K562 (cell line): ENCODE results near the gene TIGD1. TPM values are rescaled to one million over a fixed set of nuclear protein-coding genes. Genes with fewer than 3 reads are reported as not detected.

Source experiments
- ATAC-seq: fragments of 200-7000 bp; cut with Tn5 transposase; 3 replicates; pipeline ENCODE4 v1.9.1; 2020; ENCODE audit warnings: moderate library complexity
- BruUV-seq: library from RNA; stranded (reverse); fragments of 400-500 nt; replicated peaks from 2 replicates; lab custom pipeline; 2021; lab: Mats Ljungman, UMichigan
- CTCF ChIA-PET: fragments of 300-600 bp; formaldehyde crosslinking; extraction: SDS; loops from one replicate; lab custom pipeline; 2021; ENCODE audit warnings: low intra/inter-chr PET ratio; lab: Yijun Ruan, JAX
- POLR2A ChIA-PET: fragments of 300-600, 350-650 bp; sonication (Branson Sonifier 250); formaldehyde crosslinking; extraction: SDS; loops from one replicate; lab custom pipeline; 2021; ENCODE audit warnings: antibody characterized with exemption, inconsistent platforms; lab: Yijun Ruan, JAX
- DNase-seq, 4 experiments: peaks; one replicate each; pipeline versions ENCODE4 v3.0.0 to v3.0.0-alpha.2; 2011 to 2018; ENCODE audit warnings: low spot score in 3 of 4, mixed read lengths in 3 of 4; ENCODE audit errors: extremely low read depth in 1 of 4
- FAIRE-seq: peaks from 2 replicates; lab custom pipeline; 2011; peaks lifted over from hg19 to GRCh38; lab: Jason Lieb, UNC
- H2AFZ ChIP-seq: 2 replicates; pipeline ENCODE4 v1.6.0; 2011; ENCODE audit warnings: low read depth, low read length, control low read depth, inconsistent platforms
- H3K27ac ChIP-seq: fragments of 200-600 bp; 3 replicates; pipeline ENCODE4 v1.8.0; 2011; ENCODE audit warnings: low read depth, mild to moderate bottlenecking, control low read depth, inconsistent platforms, low read length, moderate library complexity, mixed read lengths; ENCODE audit errors: extremely low read depth
- H3K27me3 ChIP-seq, 2 experiments: fragments of 300-600 bp in 1 of 2; 2 replicates in 1 of 2; 3 replicates in 1 of 2; pipeline versions ENCODE4 v1.6.0 to v1.8.0; 2011; ENCODE audit warnings: inconsistent platforms in 2 of 2, low read length in 2 of 2, mild to moderate bottlenecking in 1 of 2, mixed read lengths in 1 of 2, moderate library complexity in 1 of 2; ENCODE audit not compliant: control insufficient read depth in 2 of 2, insufficient read depth in 2 of 2
- H3K36me3 ChIP-seq: fragments of 300-600 bp; 3 replicates; pipeline ENCODE4 v1.8.0; 2011; ENCODE audit warnings: mild to moderate bottlenecking, low read length, inconsistent platforms; ENCODE audit not compliant: control insufficient read depth, insufficient read depth
- H3K4me1 ChIP-seq, 2 experiments: fragments of 200-600 bp in 1 of 2; replicated peaks in 1 of 2; 2 replicates in 1 of 2; 3 replicates in 1 of 2; pipeline versions ENCODE4 v1.5.1 to v1.8.0; 2011; ENCODE audit warnings: inconsistent platforms in 2 of 2, low read length in 2 of 2, mild to moderate bottlenecking in 1 of 2, mixed read lengths in 1 of 2, moderate library complexity in 1 of 2; ENCODE audit not compliant: control insufficient read depth in 2 of 2, insufficient read depth in 2 of 2
- H3K4me2 ChIP-seq: 2 replicates; pipeline ENCODE4 v1.6.1; 2011; ENCODE audit warnings: low read length, control low read depth, inconsistent platforms, mixed read lengths; ENCODE audit not compliant: insufficient read depth
- H3K4me3 ChIP-seq: fragments of 200-600 bp; sonication (generic), shearing (Covaris generic); 2 replicates; pipeline ENCODE4 v1.5.1; 2016; ENCODE audit warnings: control low read depth, inconsistent platforms
- H3K79me2 ChIP-seq: fragments of 200-600 bp; 3 replicates; pipeline ENCODE4 v1.8.0; 2011; ENCODE audit warnings: low read length, inconsistent platforms; ENCODE audit not compliant: control insufficient read depth, insufficient read depth
- H3K9ac ChIP-seq, 2 experiments: 2 replicates each; pipeline versions ENCODE4 v1.6.0 to v1.6.1; 2011; ENCODE audit warnings: low read depth in 2 of 2, low read length in 2 of 2, control low read depth in 1 of 2, inconsistent platforms in 1 of 2, mild to moderate bottlenecking in 1 of 2, mixed read lengths in 1 of 2; ENCODE audit not compliant: insufficient read depth in 1 of 2
- H3K9me1 ChIP-seq: one replicate; pipeline ENCODE4 v1.6.0; 2011; ENCODE audit warnings: inconsistent platforms, mild to moderate bottlenecking, low read length, moderate library complexity; ENCODE audit not compliant: control insufficient read depth, insufficient read depth
- H3K9me3 ChIP-seq: replicated peaks from 2 replicates; pipeline ENCODE4 v1.5.1; 2011; ENCODE audit warnings: low read depth, low read length, inconsistent platforms; ENCODE audit not compliant: control insufficient read depth, insufficient read depth
- H4K20me1 ChIP-seq: replicated peaks from 2 replicates; pipeline ENCODE4 v1.6.1; 2011; ENCODE audit warnings: low read length, inconsistent platforms, mixed read lengths; ENCODE audit not compliant: control insufficient read depth, insufficient read depth
- DDX20 ChIP-seq: fragments of 450-650 bp; IDR thresholded peaks from 2 replicates; pipeline ENCODE4 v1.6.1; 2016; ENCODE audit warnings: missing genetic modification characterization, low read depth, mild to moderate bottlenecking, missing compliant biosample characterization, moderate library complexity
- MLX ChIP-seq, 2 experiments: fragments of 450-650 bp in 1 of 2; sonication (generic) in 1 of 2; formaldehyde crosslinking; conservative IDR thresholded peaks; 2 replicates each; pipeline versions ENCODE4 v1.4.0 to v1.8.1; 2020 to 2022; ENCODE audit warnings: mild to moderate bottlenecking in 1 of 2, missing genetic modification reagents in 1 of 2
- PURB ChIP-seq: sonication (generic); formaldehyde crosslinking; IDR thresholded peaks from 2 replicates; pipeline ENCODE4 v1.9.0; 2021; ENCODE audit warnings: low read depth, mild to moderate bottlenecking, missing genetic modification reagents
- YY1 ChIP-seq, 3 experiments: IDR thresholded peaks; 2 replicates each; pipeline ENCODE4 v1.6.1; 2011; ENCODE audit warnings: low read length in 2 of 3, mild to moderate bottlenecking in 2 of 3, moderate library complexity in 2 of 3, borderline replicate concordance in 1 of 3, control low read depth in 1 of 3, low read depth in 1 of 3; ENCODE audit not compliant: insufficient read depth in 3 of 3, insufficient replicate concordance in 2 of 3, control insufficient read depth in 1 of 3, insufficient read length in 1 of 3; ENCODE audit errors: extremely low read depth in 1 of 3
- ZBTB8A ChIP-seq: fragments of 450-650 bp; IDR thresholded peaks from 2 replicates; pipeline ENCODE4 v1.6.1; 2018; ENCODE audit warnings: mild to moderate bottlenecking, moderate library complexity; ENCODE audit not compliant: partially characterized antibody
- ZBTB9 ChIP-seq: fragments of 450-650 bp; formaldehyde crosslinking; IDR thresholded peaks from 2 replicates; pipeline ENCODE4 v1.4.0; 2020; ENCODE audit warnings: mild to moderate bottlenecking, moderate library complexity
- ZNF830 ChIP-seq: fragments of 250-450 bp; sonication (Bioruptor Pico); IDR thresholded peaks from 2 replicates; pipeline ENCODE4 v1.5.0; 2021; ENCODE audit warnings: mild to moderate bottlenecking
- WGBS: fragments of 100-300 bp; shearing (Covaris generic); methylation state at CpG from one replicate; pipeline ENCODE4 v1.1.6; 2016; ENCODE audit warnings: low coverage, mixed read lengths; ENCODE audit not compliant: insufficient coverage; ENCODE audit errors: missing lambda C conversion rate; 5-methylcytosine and 5-hydroxymethylcytosine counted together
- in situ Hi-C: fragments of 300-500 bp; cut with MboI; formaldehyde crosslinking; loops from 4 replicates; pipeline ENCODE4 v1.15.0; 2018; ENCODE audit warnings: inconsistent platforms, mixed read lengths
- intact Hi-C: fragments of 100-400 bp; cut with micrococcal nuclease; formaldehyde crosslinking; loops from 2 replicates; pipeline ENCODE4 v1.14.2; 2022
- polyA plus RNA-seq, 8 experiments: library from polyadenylated mRNA; depleted of rRNA in 4 of 8; stranded (reverse) in 5 of 8; unstranded in 3 of 8; fragments of >200 nt; fragmentation: Nextera tagmentation in 2 of 8; fragmentation: Illumina TruSeq in 1 of 8; extraction: Ambion mirVana in 2 of 8; extraction: Trizol in 1 of 8; gene quantifications; 2 replicates each; pipeline versions ENCODE4 v1.2.1 to v1.2.3, GENCODE V29; 2011 to 2014; ENCODE audit warnings: inconsistent platforms in 1 of 8, missing spikeins in 1 of 8
- total RNA-seq, 7 experiments: library from RNA; depleted of rRNA in 6 of 7; stranded (reverse); fragments of >200 nt in 6 of 7; fragmentation: Illumina TruSeq in 2 of 7; extraction: Trizol in 2 of 7; gene quantifications; 2 replicates each; pipeline versions ENCODE4 v1.2.1 to v1.2.3, GENCODE V29; 2011 to 2021; ENCODE audit warnings: low replicate concordance in 1 of 7
- TF ChIP-seq, protein P1 (sequence below): fragments of 250-450 bp; sonication (Bioruptor Pico); IDR thresholded peaks from 2 replicates; pipeline ENCODE4 v1.8.0; 2021; ENCODE audit warnings: moderate library complexity, mild to moderate bottlenecking, inconsistent platforms

TIGD1 gene
- total and polyA plus RNA-seq, 9 of the 15 experiments (the other 6 are each of a cell fraction or from before 2014, with no cell fraction given): 2.0 to 10.1 (median 6.6) TPM

- Histone ChIP-seq H3K4me2 (no peak within 1 kb of the TSS), H3K4me3 (no peak within 1 kb of the TSS), H3K9ac (no peak within 1 kb of the TSS), H3K79me2 (no peaks in the 10 kb centered on the region), H2AFZ (no peak within 1 kb of the TSS), H3K9me1 (no peaks in the 10 kb centered on the region), H4K20me1 (no peaks in the 10 kb centered on the region), H3K27ac (no peak within 1 kb of the TSS), H3K27me3 (peaks cover 0 to 53% of the 10 kb centered on the region in 2 experiments; a peak in 3 of 5 replicates), H3K4me1 (peaks cover 0 to 27% of the 10 kb centered on the region in 2 experiments; a peak in 2 of 5 replicates), H3K36me3 (no peaks in the 10 kb centered on the region), H3K9me3 (no peaks in the 10 kb centered on the region)
- ATAC-seq (no peak), FAIRE-seq (no peak), DNase-seq (no peak)
- ChIA-PET POLR2A (no interaction called here), CTCF (no interaction called here)
- in situ Hi-C loops: loop anchor here (10.0 kb wide), 1 partner anchor 615 kb away; no protein-coding TSS in a partner anchor
- no TSS peak for BruUV-seq
- TF ChIP-seq, protein P1, sequence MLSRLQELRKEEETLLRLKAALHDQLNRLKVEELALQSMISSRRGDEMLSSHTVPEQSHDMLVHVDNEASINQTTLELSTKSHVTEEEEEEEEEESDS (CRISPR knock-in tag): no peak
- no peak for TF ChIP-seq MLX (CRISPR knock-in tag; conservative IDR thresholded peaks at IDR 0.05)
- TF ChIP-seq DDX20: no peak
- TF ChIP-seq ZNF830 (CRISPR knock-in tag): no peak
- TF ChIP-seq PURB: no peak
- no peak for TF ChIP-seq ZBTB9 (CRISPR knock-in tag)
- TF ChIP-seq YY1 (IDR thresholded peaks at IDR 0.05; ENCODE audit: borderline replicate concordance in 1 of 3, control insufficient read depth in 1 of 3, extremely low read depth in 1 of 3, insufficient read depth in 3 of 3, insufficient read length in 1 of 3, insufficient replicate concordance in 2 of 3, low read depth in 1 of 3, low read length in 2 of 3): no peak
- TF ChIP-seq ZBTB8A: no peak
- intact Hi-C loops: loop anchor here (5.0 kb wide), 3 partner anchors 73 to 283 kb away; no protein-coding TSS in a partner anchor
- 0% methylated on average over 7 of the region's 19 CpGs for WGBS
Measured at GRCh38 chr2:232519581-232520438, 30.5 kb downstream of the TIGD1 start, which contains the start of gene PRSS56. TSS of gene PRSS56 (plus strand) at chr2:232520388. CDS start at chr2:232520599, 211 bp downstream.
